Neural progenitor cell (in vitro differentiated cells): ENCODE results near the gene GNPAT. TPM values are rescaled to one million over a fixed set of nuclear protein-coding genes. Genes with fewer than 3 reads are reported as not detected.

Experiments
- DNase-seq: peaks from one replicate; pipeline ENCODE4 v3.0.0-alpha.2; 2016; ENCODE audit warnings: low spot score
- H2AFZ ChIP-seq: fragments of 200-600 bp; sonication (generic); replicated peaks from 2 replicates; pipeline ENCODE4 v1.6.1; 2016; ENCODE audit warnings: antibody characterized with exemption
- H3F3A ChIP-seq: fragments of 200-600 bp; sonication (generic); 2 replicates; pipeline ENCODE4 v1.6.1; 2016; ENCODE audit warnings: antibody characterized with exemption, low read depth
- H3K27ac ChIP-seq: fragments of 200-600 bp; sonication (generic); 2 replicates; pipeline ENCODE4 v1.5.1; 2016; ENCODE audit warnings: mild to moderate bottlenecking
- H3K27me3 ChIP-seq: fragments of 200-600 bp; sonication (generic); 2 replicates; pipeline ENCODE4 v1.6.1; 2016; ENCODE audit warnings: mild to moderate bottlenecking, moderate library complexity
- H3K36me3 ChIP-seq: fragments of 200-600 bp; sonication (generic); 2 replicates; pipeline ENCODE4 v1.5.1; 2016
- H3K4me1 ChIP-seq: fragments of 200-600 bp; sonication (generic); 2 replicates; pipeline ENCODE4 v1.6.1; 2016; ENCODE audit warnings: mixed run types
- H3K4me2 ChIP-seq: fragments of 200-600 bp; sonication (generic); 2 replicates; pipeline ENCODE4 v1.6.1; 2016
- H3K4me3 ChIP-seq: fragments of 200-600 bp; sonication (generic); 2 replicates; pipeline ENCODE4 v1.5.1; 2016
- H3K79me2 ChIP-seq: fragments of 200-600 bp; sonication (generic); 2 replicates; pipeline ENCODE4 v1.6.1; 2016; ENCODE audit warnings: low read depth
- H3K9ac ChIP-seq: fragments of 200-600 bp; sonication (generic); 2 replicates; pipeline ENCODE4 v1.6.1; 2016
- H3K9me3 ChIP-seq: fragments of 200-600 bp; sonication (generic); 2 replicates; pipeline ENCODE4 v1.5.1; 2016; ENCODE audit warnings: low read depth
- H4K20me1 ChIP-seq: fragments of 200-600 bp; sonication (generic); 2 replicates; pipeline ENCODE4 v1.6.1; 2016; ENCODE audit warnings: low read depth
- H3K27ac Mint-ChIP-seq: 3 replicates; pipeline ENCODE4 v1.8.0; 2021; ENCODE audit warnings: mixed read lengths
- H3K27me3 Mint-ChIP-seq: 2 replicates; pipeline ENCODE4 v1.8.0; 2022; ENCODE audit warnings: low read depth, mild to moderate bottlenecking, inconsistent platforms, moderate library complexity, mixed read lengths; ENCODE audit not compliant: insufficient read depth
- H3K36me3 Mint-ChIP-seq: 3 replicates; pipeline ENCODE4 v1.8.0; 2021; ENCODE audit warnings: mixed read lengths
- H3K4me1 Mint-ChIP-seq: 3 replicates; pipeline ENCODE4 v1.8.0; 2021; ENCODE audit warnings: mixed read lengths
- H3K4me3 Mint-ChIP-seq: 3 replicates; pipeline ENCODE4 v1.8.0; 2021; ENCODE audit warnings: mild to moderate bottlenecking, moderate library complexity, mixed read lengths
- H3K9me3 Mint-ChIP-seq: 3 replicates; pipeline ENCODE4 v1.8.0; 2020; ENCODE audit warnings: mixed read lengths
- CTCF ChIP-seq: fragments of 200-600 bp; sonication (generic); IDR thresholded peaks from 2 replicates; pipeline ENCODE4 v1.5.1; 2017; ENCODE audit warnings: antibody characterized with exemption, mild to moderate bottlenecking
- EZH2 ChIP-seq: fragments of 200-600 bp; sonication (generic); IDR thresholded peaks from 2 replicates; pipeline ENCODE4 v1.6.1; 2017; ENCODE audit warnings: antibody characterized with exemption, mild to moderate bottlenecking, moderate library complexity
- EZH2phosphoT487 ChIP-seq: fragments of 200-600 bp; sonication (generic); IDR thresholded peaks from 2 replicates; pipeline ENCODE4 v1.6.1; 2017; ENCODE audit warnings: antibody characterized with exemption
- total RNA-seq: library from RNA; depleted of rRNA; stranded (reverse); fragments of >200 nt; gene quantifications from 2 replicates; pipeline ENCODE4 v1.2.3, GENCODE V29; 2015; ENCODE audit warnings: low replicate concordance

Gene GNPAT
- total RNA-seq, 1 donor from 2014 or later = 137 TPM

DNA sequence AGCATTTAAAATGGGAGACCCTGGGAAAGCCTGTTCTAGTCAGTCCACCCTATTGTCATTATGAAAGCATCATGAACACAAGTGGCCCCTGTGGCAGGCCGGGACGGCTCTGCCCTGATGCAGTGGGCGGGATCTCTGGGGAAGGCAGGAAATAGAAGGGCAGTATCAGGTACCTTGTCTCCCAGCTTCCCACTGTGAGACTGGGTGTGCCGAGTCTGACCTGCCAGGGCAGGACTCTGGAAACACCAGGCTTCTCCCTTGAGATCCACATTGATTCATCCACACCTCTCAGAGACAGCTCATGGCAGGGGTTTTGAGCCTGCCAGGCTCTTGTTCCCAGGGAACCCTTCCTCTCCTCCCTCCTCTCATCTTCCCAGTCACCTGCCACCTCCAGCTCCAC, 24.5 kb upstream of the GNPAT start:
- no peak overlapping the region for H3K4me3 Mint-ChIP-seq
- Histone ChIP-seq H3K79me2 (no peaks in the 10 kb centered on the region), H3F3A (no peaks in the 10 kb centered on the region), H3K9me3 (no peaks in the 10 kb centered on the region), H3K4me2 (no peak overlapping the region), H3K36me3 (no peaks in the 10 kb centered on the region), H2AFZ (peak overlapping the region; percentile 80), H3K4me3 (no peak overlapping the region), H4K20me1 (no peaks in the 10 kb centered on the region), H3K4me1 (peaks cover 4% of the 10 kb centered on the region), H3K27ac (no peak overlapping the region), H3K9ac (no peak overlapping the region), H3K27me3 (peaks cover 61% of the 10 kb centered on the region)
- no peak overlapping the region for H3K27ac Mint-ChIP-seq
- no peaks in the 10 kb centered on the region for H3K9me3 Mint-ChIP-seq
- DNase-seq = no peak
- no peaks in the 10 kb centered on the region for H3K36me3 Mint-ChIP-seq
- H3K27me3 Mint-ChIP-seq = peaks cover 19% of the 10 kb centered on the region
- peaks cover 3% of the 10 kb centered on the region for H3K4me1 Mint-ChIP-seq
- TF ChIP-seq EZH2 = no peak
- TF ChIP-seq CTCF = no peak
- no peak for TF ChIP-seq EZH2phosphoT487

- Mint-ChIP-seq H3K4me1 (peaks cover 3% of the 10 kb centered on the region), H3K36me3 (no peaks in the 10 kb centered on the region), H3K27ac (no peak overlapping the region), H3K9me3 (no peaks in the 10 kb centered on the region), H3K4me3 (no peak overlapping the region), H3K27me3 (peaks cover 16% of the 10 kb centered on the region)
- no peaks in the 10 kb centered on the region for H3K36me3 ChIP-seq
- H3K4me1 ChIP-seq = peaks cover 4% of the 10 kb centered on the region
- TF ChIP-seq CTCF = no peak
- TF ChIP-seq EZH2phosphoT487 = no peak
- H3F3A ChIP-seq = no peaks in the 10 kb centered on the region
- no peak overlapping the region for H3K4me2 ChIP-seq
- H3K9ac ChIP-seq = no peak overlapping the region
- no peaks in the 10 kb centered on the region for H4K20me1 ChIP-seq
- no peak overlapping the region for H3K4me3 ChIP-seq
- no peak overlapping the region for H3K27ac ChIP-seq
- H2AFZ ChIP-seq = no peak overlapping the region
- H3K79me2 ChIP-seq = no peaks in the 10 kb centered on the region
- no peak for DNase-seq
- peaks cover 56% of the 10 kb centered on the region for H3K27me3 ChIP-seq
- no peaks in the 10 kb centered on the region for H3K9me3 ChIP-seq
Measured at GRCh38 chr1:231217056-231217455, 24.0 kb upstream of the GNPAT start.

GRCh38 chr1:231218078-231218477, 22.9 kb upstream of the GNPAT start:
- no peaks in the 10 kb centered on the region for H3K79me2 ChIP-seq
- no peaks in the 10 kb centered on the region for H4K20me1 ChIP-seq
- peaks cover 46% of the 10 kb centered on the region for H3K27me3 ChIP-seq
- Mint-ChIP-seq H3K9me3 (no peaks in the 10 kb centered on the region), H3K27me3 (peaks cover 12% of the 10 kb centered on the region), H3K4me1 (peaks cover 3% of the 10 kb centered on the region), H3K36me3 (no peaks in the 10 kb centered on the region), H3K27ac (no peak overlapping the region), H3K4me3 (no peak overlapping the region)
- no peak overlapping the region for H3K4me2 ChIP-seq
- H3F3A ChIP-seq = no peaks in the 10 kb centered on the region
- H2AFZ ChIP-seq = no peak overlapping the region
- H3K4me3 ChIP-seq = no peak overlapping the region
- no peak overlapping the region for H3K9ac ChIP-seq
- H3K9me3 ChIP-seq = no peaks in the 10 kb centered on the region
- peaks cover 4% of the 10 kb centered on the region for H3K4me1 ChIP-seq
- no peaks in the 10 kb centered on the region for H3K36me3 ChIP-seq
- TF ChIP-seq CTCF (no peak), EZH2phosphoT487 (no peak), EZH2 (no peak)
- no peak overlapping the region for H3K27ac ChIP-seq
- DNase-seq = no peak
